H1 (cell line): ENCODE measurements around the gene LYZ. TPM values are rescaled to one million over a fixed set of nuclear protein-coding genes. Genes with fewer than 3 reads are reported as not detected.

ENCODE experiments used
- CTCF ChIA-PET: fragments of 300-600 bp; sonication (Branson Sonifier 250); formaldehyde crosslinking; loops from one replicate; lab custom pipeline; 2021; ENCODE audit not compliant: partially characterized antibody; lab: Charles Lee
- POLR2A ChIA-PET: fragments of 300-600 bp; sonication (Branson Sonifier 250); formaldehyde crosslinking; loops from one replicate; lab custom pipeline; 2021; ENCODE audit warnings: inconsistent platforms; ENCODE audit not compliant: partially characterized antibody; lab: Charles Lee
- DNase-seq, 2 experiments: peaks; one replicate each; pipeline versions ENCODE4 v3.0.0 to v3.0.0-alpha.2; 2010 to 2022; ENCODE audit warnings: low spot score in 2 of 2, low read depth in 1 of 2, mixed read lengths in 1 of 2
- FAIRE-seq: peaks from 2 replicates; lab custom pipeline; 2011; peaks lifted over from hg19 to GRCh38; lab: Jason Lieb, UNC
- H2AFZ ChIP-seq: 2 replicates; pipeline ENCODE4 v1.8.1; 2012; ENCODE audit warnings: low read length, inconsistent platforms
- H2AK5ac ChIP-seq: 2 replicates; pipeline ENCODE4 v1.6.1; 2013; ENCODE audit warnings: low read depth, low read length
- H2BK120ac ChIP-seq: replicated peaks from 2 replicates; pipeline ENCODE3; 2013; ENCODE audit warnings: low read depth, low read length, inconsistent platforms
- H2BK12ac ChIP-seq: 2 replicates; pipeline ENCODE4 v1.6.1; 2013; ENCODE audit warnings: low read depth, low read length
- H2BK15ac ChIP-seq: 2 replicates; pipeline ENCODE4 v1.6.1; 2013; ENCODE audit warnings: low read length
- H2BK20ac ChIP-seq: 2 replicates; pipeline ENCODE4 v1.6.1; 2013; ENCODE audit warnings: low read length
- H2BK5ac ChIP-seq: 2 replicates; pipeline ENCODE4 v1.6.1; 2013; ENCODE audit warnings: low read depth, low read length
- H3K14ac ChIP-seq: 2 replicates; pipeline ENCODE4 v1.6.1; 2013; ENCODE audit warnings: inconsistent platforms; ENCODE audit not compliant: insufficient read length
- H3K18ac ChIP-seq: 2 replicates; pipeline ENCODE4 v1.6.1; 2013; ENCODE audit warnings: low read length; ENCODE audit errors: extremely low read depth
- H3K23ac ChIP-seq: 2 replicates; pipeline ENCODE4 v1.6.1; 2013; ENCODE audit warnings: inconsistent platforms; ENCODE audit not compliant: insufficient read length
- H3K23me2 ChIP-seq: 2 replicates; pipeline ENCODE4 v1.6.1; 2013; ENCODE audit warnings: low read depth, low read length
- H3K27ac ChIP-seq: 2 replicates; pipeline ENCODE4 v1.6.1; 2011; ENCODE audit warnings: low read depth, low read length, inconsistent platforms
- H3K27me3 ChIP-seq, 4 experiments: replicated peaks in 1 of 4; 1 replicate in 1 of 4; 2 replicates in 3 of 4; pipeline versions ENCODE4 v1.6.1 to v1.8.1; 2011 to 2013; ENCODE audit warnings: low read length in 3 of 4, mild to moderate bottlenecking in 3 of 4, inconsistent platforms in 2 of 4, mixed read lengths in 2 of 4, moderate library complexity in 1 of 4; ENCODE audit not compliant: control insufficient read depth in 3 of 4, insufficient read depth in 3 of 4; ENCODE audit errors: extremely low read depth in 1 of 4
- H3K36me3 ChIP-seq, 4 experiments: 2 replicates each; pipeline versions ENCODE4 v1.6.1 to v1.8.1; 2011 to 2013; ENCODE audit warnings: mild to moderate bottlenecking in 4 of 4, low read length in 3 of 4, moderate library complexity in 2 of 4, control low read depth in 1 of 4, inconsistent platforms in 1 of 4; ENCODE audit not compliant: insufficient read depth in 4 of 4, control insufficient read depth in 2 of 4
- H3K4ac ChIP-seq: replicated peaks from 2 replicates; pipeline ENCODE3; 2013; ENCODE audit warnings: low read length, low read depth, mixed read lengths, inconsistent platforms; ENCODE audit not compliant: insufficient read length
- H3K4me1 ChIP-seq, 4 experiments: replicated peaks in 1 of 4; 1 replicate in 1 of 4; 2 replicates in 3 of 4; pipeline versions ENCODE4 v1.6.1 to v1.8.1; 2011 to 2013; ENCODE audit warnings: low read length in 3 of 4, inconsistent platforms in 2 of 4, mixed read lengths in 1 of 4; ENCODE audit not compliant: insufficient read depth in 4 of 4, control insufficient read depth in 3 of 4
- H3K4me2 ChIP-seq, 2 experiments: 2 replicates each; pipeline versions ENCODE4 v1.6.1 to v1.8.1; 2011 to 2013; ENCODE audit warnings: low read depth in 2 of 2, low read length in 2 of 2, control low read depth in 1 of 2, inconsistent platforms in 1 of 2, mild to moderate bottlenecking in 1 of 2; ENCODE audit not compliant: insufficient read depth in 1 of 2
- H3K4me3 ChIP-seq, 4 experiments: fragments of 200-600, 300-600 bp in 1 of 4; sonication (generic), shearing (Covaris generic), sonication (Bioruptor Twin) in 1 of 4; 2 replicates each; pipeline versions ENCODE4 v1.5.1 to v1.8.1; 2011 to 2016; ENCODE audit warnings: low read length in 4 of 4, low read depth in 3 of 4, control low read depth in 2 of 4, inconsistent platforms in 2 of 4, mild to moderate bottlenecking in 2 of 4, mixed read lengths in 1 of 4, moderate library complexity in 1 of 4; ENCODE audit not compliant: insufficient read depth in 2 of 4; ENCODE audit errors: extremely low read depth in 1 of 4
- H3K56ac ChIP-seq: replicated peaks from 2 replicates; pipeline ENCODE3; 2013; ENCODE audit warnings: low read depth, mild to moderate bottlenecking, mixed read lengths, low read length, inconsistent platforms; ENCODE audit not compliant: insufficient read length
- H3K79me1 ChIP-seq: 2 replicates; pipeline ENCODE4 v1.6.1; 2013; ENCODE audit warnings: low read depth, low read length, control low read depth
- H3K79me2 ChIP-seq, 2 experiments: 2 replicates each; pipeline versions ENCODE4 v1.6.1 to v1.8.1; 2012 to 2013; ENCODE audit warnings: low read length in 2 of 2, mild to moderate bottlenecking in 2 of 2, inconsistent platforms in 1 of 2; ENCODE audit not compliant: insufficient read depth in 2 of 2, control insufficient read depth in 1 of 2
- H3K9ac ChIP-seq, 4 experiments: replicated peaks in 1 of 4; 1 replicate in 1 of 4; 2 replicates in 3 of 4; pipeline versions ENCODE4 v1.6.1 to v1.8.1; 2011 to 2013; ENCODE audit warnings: low read depth in 3 of 4, low read length in 3 of 4, control low read depth in 2 of 4, mild to moderate bottlenecking in 2 of 4, moderate library complexity in 2 of 4, inconsistent platforms in 1 of 4; ENCODE audit errors: extremely low read depth in 1 of 4
- H3K9me3 ChIP-seq, 2 experiments: 2 replicates each; pipeline versions ENCODE4 v1.6.1 to v1.8.1; 2012 to 2013; ENCODE audit warnings: mild to moderate bottlenecking in 2 of 2, moderate library complexity in 2 of 2, control low read depth in 1 of 2, inconsistent platforms in 1 of 2, low read depth in 1 of 2, low read length in 1 of 2, mixed read lengths in 1 of 2; ENCODE audit not compliant: insufficient read depth in 2 of 2
- H4K20me1 ChIP-seq, 2 experiments: replicated peaks in 1 of 2; 2 replicates each; pipeline versions ENCODE3 to v1.8.1; 2011 to 2013; ENCODE audit warnings: inconsistent platforms in 2 of 2, low read length in 2 of 2, mild to moderate bottlenecking in 1 of 2; ENCODE audit not compliant: insufficient read depth in 2 of 2, control insufficient read depth in 1 of 2
- H4K5ac ChIP-seq: 2 replicates; pipeline ENCODE4 v1.6.1; 2013; ENCODE audit warnings: low read length, low read depth, mixed read lengths, inconsistent platforms; ENCODE audit not compliant: insufficient read length
- H4K8ac ChIP-seq: 2 replicates; pipeline ENCODE4 v1.8.0; 2013; ENCODE audit warnings: mild to moderate bottlenecking, moderate library complexity, low read length, inconsistent platforms; ENCODE audit not compliant: insufficient read depth; ENCODE audit errors: extremely low read depth
- H4K91ac ChIP-seq: replicated peaks from 2 replicates; pipeline ENCODE3; 2013; ENCODE audit warnings: low read length, mixed read lengths, inconsistent platforms; ENCODE audit not compliant: insufficient read length
- BCL11A ChIP-seq, 2 experiments: IDR thresholded peaks; one replicate each; pipeline ENCODE4 v1.6.1; 2011; ENCODE audit warnings: low read depth in 2 of 2, low read length in 2 of 2, mild to moderate bottlenecking in 2 of 2
- CHD1 ChIP-seq: IDR thresholded peaks from 2 replicates; pipeline ENCODE4 v1.6.1; 2012; ENCODE audit warnings: low read depth, low read length, improper control_type of control experiment
- CREB1 ChIP-seq: IDR thresholded peaks from 2 replicates; pipeline ENCODE4 v1.6.1; 2012; ENCODE audit warnings: inconsistent platforms
- CTBP2 ChIP-seq: IDR thresholded peaks from 2 replicates; pipeline ENCODE4 v1.7.0; 2011; ENCODE audit warnings: borderline replicate concordance, mild to moderate bottlenecking, moderate library complexity, mixed read lengths, low read length; ENCODE audit not compliant: insufficient read depth, insufficient read length
- EZH2 ChIP-seq: fragments of 200-600 bp; sonication (generic); IDR thresholded peaks from 2 replicates; pipeline ENCODE4 v1.7.1; 2012; ENCODE audit warnings: low read depth, mild to moderate bottlenecking, moderate library complexity, low read length, inconsistent platforms; ENCODE audit not compliant: severe bottlenecking
- NRF1 ChIP-seq: IDR thresholded peaks from 2 replicates; pipeline ENCODE4 v1.6.1; 2011; ENCODE audit warnings: mild to moderate bottlenecking, low read depth, low read length, improper control_type of control experiment
- POLR2AphosphoS5 ChIP-seq: IDR thresholded peaks from 2 replicates; pipeline ENCODE4 v1.6.1; 2011; ENCODE audit warnings: low read depth, low read length
- RBBP5 ChIP-seq: IDR thresholded peaks from 2 replicates; pipeline ENCODE4 v1.7.1; 2012; ENCODE audit warnings: low read depth, mild to moderate bottlenecking, inconsistent platforms, low read length, moderate library complexity, borderline replicate concordance
- TAF7 ChIP-seq: optimal IDR thresholded peaks from 2 replicates; pipeline ENCODE3; 2011; ENCODE audit warnings: low read depth, mild to moderate bottlenecking, inconsistent platforms, low read length, moderate library complexity, borderline replicate concordance
- TBP ChIP-seq: IDR thresholded peaks from 2 replicates; pipeline ENCODE4 v1.6.1; 2011; ENCODE audit warnings: low read depth, low read length, improper control_type of control experiment
- TCF12 ChIP-seq: IDR thresholded peaks from 2 replicates; pipeline ENCODE4 v1.6.1; 2011; ENCODE audit warnings: low read depth, mild to moderate bottlenecking, low read length
- ZNF274 ChIP-seq: IDR thresholded peaks from 2 replicates; pipeline ENCODE4 v1.7.0; 2012; ENCODE audit warnings: low read length, borderline replicate concordance; ENCODE audit errors: extremely low read depth
- WGBS, 2 experiments: shearing (Covaris generic) in 1 of 2; methylation state at CpG; one replicate each; pipeline versions ENCODE4 v1.1.6 to v1.1.7; 2013 to 2015; ENCODE audit warnings: low lambda C conversion rate in 2 of 2, mixed read lengths in 2 of 2, inconsistent platforms in 1 of 2, low coverage in 1 of 2, missing lambda C conversion rate in 1 of 2; ENCODE audit not compliant: insufficient replicate concordance in 2 of 2, insufficient coverage in 1 of 2, insufficient read length in 1 of 2; ENCODE audit errors: extremely low coverage in 1 of 2, missing lambda C conversion rate in 1 of 2; 5-methylcytosine and 5-hydroxymethylcytosine counted together
- polyA plus RNA-seq, 7 experiments: library from polyadenylated mRNA; depleted of rRNA in 3 of 7; stranded (reverse) in 5 of 7; unstranded in 2 of 7; fragments of >200 nt in 5 of 7; fragments of 200-250 nt in 2 of 7; gene quantifications; 1 replicate in 5 of 7; 2 replicates in 1 of 7; 4 replicates in 1 of 7; pipeline versions ENCODE4 v1.2.1 to v1.2.3, GENCODE V29; 2011 to 2013; ENCODE audit warnings: missing spikeins in 2 of 7, mixed read lengths in 2 of 7
- total RNA-seq: library from RNA; stranded (reverse); fragmentation: NEBNext Ultra II Directional; extraction: Animal tissue kit (Norgen Biotek cat#: 25700); gene quantifications from 2 replicates; pipeline ENCODE4 v1.2.1, GENCODE V29; 2021
- TF ChIP-seq, protein P1 (sequence below): IDR thresholded peaks from 2 replicates; pipeline ENCODE4 v1.6.1; 2012; ENCODE audit warnings: inconsistent platforms

The LYZ gene
- total and polyA plus RNA-seq, 2 of the 8 experiments (the other 6 are each of a cell fraction or from before 2014, with no cell fraction given): not detected

DNA sequence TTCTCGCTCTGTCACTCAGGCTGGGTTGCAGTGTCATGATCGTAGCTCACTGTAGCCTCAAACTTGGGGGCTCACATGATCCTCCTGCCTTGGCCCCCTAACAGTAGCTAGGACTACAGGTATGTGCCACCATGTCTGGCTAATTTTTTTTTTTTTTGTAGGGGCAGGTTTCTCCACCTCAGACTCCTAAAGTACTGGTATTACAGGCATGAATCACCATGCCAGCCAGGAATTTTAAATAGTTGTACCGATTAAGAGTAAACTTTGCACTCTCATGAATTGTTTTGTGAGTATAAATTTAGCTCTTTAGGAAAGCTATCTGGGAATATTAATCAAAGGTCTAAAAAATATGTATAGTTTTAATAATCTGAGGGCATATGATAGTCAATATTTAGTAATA is 36.9 kb downstream of the LYZ start:
- Histone ChIP-seq H3K36me3 (peaks cover 0 to 8% (median 2%) of the 10 kb centered on the region in 4 experiments; a peak in 4 of 8 replicates), H3K79me2 (peaks cover 0 to 4% of the 10 kb centered on the region in 2 experiments; a peak in 1 of 4 replicates), H2BK5ac (no peak overlapping the region), H3K4me2 (no peak overlapping the region), H3K23ac (no peak overlapping the region), H4K8ac (no peak overlapping the region), H4K5ac (no peak overlapping the region), H3K14ac (no peak overlapping the region), H2BK15ac (no peak overlapping the region), H3K9ac (no peak overlapping the region), H3K79me1 (peaks cover 2% of the 10 kb centered on the region; the same call in 1 of the 2 replicates), H2AFZ (no peak overlapping the region), H2BK12ac (no peak overlapping the region), H3K18ac (no peak overlapping the region), H3K27me3 (peaks cover 0 to 1% (median 0%) of the 10 kb centered on the region in 4 experiments; a peak in 1 of 7 replicates), H4K20me1 (no peaks in the 10 kb centered on the region), H4K91ac (no peak overlapping the region), H3K4me3 (no peak overlapping the region), H3K4me1 (no peaks in the 10 kb centered on the region), H3K4ac (no peak overlapping the region), H2BK20ac (no peak overlapping the region), H3K23me2 (no peaks in the 10 kb centered on the region), H2BK120ac (no peak overlapping the region), H3K9me3 (no peaks in the 10 kb centered on the region), H3K56ac (no peak overlapping the region), H3K27ac (no peak overlapping the region), H2AK5ac (no peak overlapping the region)
- FAIRE-seq (no peak), DNase-seq (no peak)
- CTCF ChIA-PET: interaction anchor here (0.6 to 1.7 kb wide), 8 partner anchors 9 to 228 kb away, joined by 3 to 6 read pairs (median 4); no protein-coding TSS in a partner anchor
- WGBS, 2 experiments: 87% methylated on average over 3 of the region's 3 CpGs; no CpG with 5 or more reads in 1 of the 2 experiments
- POLR2A ChIA-PET: interaction anchor here (1.1 kb wide), 1 partner anchor 143 kb away, joined by 3 read pairs; no protein-coding TSS in a partner anchor
- TF ChIP-seq POLR2AphosphoS5: no peak
- TF ChIP-seq EZH2: no peak
- TF ChIP-seq RBBP5: no peak
- TF ChIP-seq NRF1: no peak
- TF ChIP-seq TBP: no peak
- TF ChIP-seq CREB1: no peak
- TF ChIP-seq TAF7: no peak
- TF ChIP-seq BCL11A (IDR thresholded peaks at IDR 0.05; ENCODE audit: low read depth in 2 of 2, low read length in 2 of 2): no peak
- TF ChIP-seq CHD1: no peak
- no peak for TF ChIP-seq TCF12
- no peak for TF ChIP-seq CTBP2
- TF ChIP-seq ZNF274: no peak
- TF ChIP-seq, protein P1, sequence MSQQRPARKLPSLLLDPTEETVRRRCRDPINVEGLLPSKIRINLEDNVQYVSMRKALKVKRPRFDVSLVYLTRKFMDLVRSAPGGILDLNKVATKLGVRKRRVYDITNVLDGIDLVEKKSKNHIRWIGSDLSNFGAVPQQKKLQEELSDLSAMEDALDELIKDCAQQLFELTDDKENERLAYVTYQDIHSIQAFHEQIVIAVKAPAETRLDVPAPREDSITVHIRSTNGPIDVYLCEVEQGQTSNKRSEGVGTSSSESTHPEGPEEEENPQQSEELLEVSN: no peak
